Liver (tissue), 9 donors: Measurements from ENCODE around the gene KRTAP1-3. TPM values are rescaled to one million over a fixed set of nuclear protein-coding genes. Genes with fewer than 3 reads are reported as not detected.
"Not testable (repeated sequence)": the region's sequence is repeated elsewhere in the genome, so short reads cannot be mapped to it uniquely, and the experiment has no call there.

Experiments
- DNase-seq: peaks from one replicate; pipeline ENCODE4 v3.0.0-alpha.2; 2017; ENCODE audit warnings: low spot score
- H3K27ac ChIP-seq, 2 donors: one replicate each; pipeline ENCODE4 v1.7.0; 2013; ENCODE audit warnings: inconsistent platforms in 2 of 2, low read length in 2 of 2, control low read depth in 1 of 2, low read depth in 1 of 2, mild to moderate bottlenecking in 1 of 2
- H3K27me3 ChIP-seq, 4 donors: one replicate each; pipeline versions ENCODE4 v1.6.1 to v1.7.0; 2013; ENCODE audit warnings: low read length in 3 of 4, inconsistent platforms in 1 of 4, mild to moderate bottlenecking in 1 of 4, moderate library complexity in 1 of 4; ENCODE audit not compliant: control insufficient read depth in 4 of 4, insufficient read depth in 4 of 4
- H3K36me3 ChIP-seq, 4 donors: one replicate each; pipeline versions ENCODE4 v1.6.1 to v1.7.0; 2013; ENCODE audit warnings: low read length in 3 of 4, mild to moderate bottlenecking in 3 of 4, low read depth in 1 of 4, moderate library complexity in 1 of 4; ENCODE audit not compliant: control insufficient read depth in 4 of 4, insufficient read depth in 3 of 4
- H3K4me1 ChIP-seq, 4 donors: one replicate each; pipeline versions ENCODE4 v1.6.1 to v1.7.0; 2013; ENCODE audit warnings: low read length in 3 of 4, mild to moderate bottlenecking in 3 of 4, moderate library complexity in 1 of 4; ENCODE audit not compliant: control insufficient read depth in 4 of 4, insufficient read depth in 4 of 4
- H3K4me3 ChIP-seq, 3 donors: one replicate each; pipeline versions ENCODE4 v1.6.1 to v1.7.0; 2013; ENCODE audit warnings: low read length in 3 of 3, control low read depth in 1 of 3, low read depth in 1 of 3, mild to moderate bottlenecking in 1 of 3
- H3K9ac ChIP-seq, 2 donors: one replicate each; pipeline ENCODE4 v1.7.0; 2013; ENCODE audit warnings: low read length in 2 of 2, mild to moderate bottlenecking in 2 of 2, moderate library complexity in 2 of 2, control low read depth in 1 of 2, low read depth in 1 of 2
- H3K9me3 ChIP-seq, 4 donors: one replicate each; pipeline versions ENCODE4 v1.6.1 to v1.7.0; 2013; ENCODE audit warnings: low read length in 3 of 4; ENCODE audit not compliant: control insufficient read depth in 4 of 4
- FOXA1 ChIP-seq: IDR thresholded peaks from 2 replicates; pipeline ENCODE4 v1.6.1; 2016; ENCODE audit warnings: antibody characterized with exemption
- GABPA ChIP-seq, 2 donors: IDR thresholded peaks in 1 of 2; conservative IDR thresholded peaks in 1 of 2; 2 replicates each; pipeline ENCODE4 v1.6.1; 2016; ENCODE audit warnings: antibody characterized with exemption in 2 of 2, mild to moderate bottlenecking in 1 of 2, moderate library complexity in 1 of 2
- HNF4A ChIP-seq, 2 donors: conservative IDR thresholded peaks; 2 replicates each; pipeline ENCODE4 v1.6.1; 2016; ENCODE audit warnings: antibody characterized with exemption in 2 of 2, mild to moderate bottlenecking in 2 of 2
- HNF4G ChIP-seq: IDR thresholded peaks from 2 replicates; pipeline ENCODE4 v1.6.1; 2016; ENCODE audit warnings: antibody characterized with exemption
- JUND ChIP-seq, 2 donors: IDR thresholded peaks; 2 replicates each; pipeline ENCODE4 v1.6.1; 2016; ENCODE audit warnings: antibody characterized with exemption in 2 of 2
- NR2F2 ChIP-seq: IDR thresholded peaks from 2 replicates; pipeline ENCODE4 v1.6.1; 2016; ENCODE audit warnings: antibody characterized with exemption
- RXRA ChIP-seq, 2 donors: IDR thresholded peaks; 2 replicates each; pipeline ENCODE4 v1.6.1; 2017 to 2018; ENCODE audit warnings: antibody characterized with exemption in 2 of 2, mild to moderate bottlenecking in 1 of 2
- TAF1 ChIP-seq: conservative IDR thresholded peaks from 2 replicates; pipeline ENCODE4 v1.6.1; 2016; ENCODE audit warnings: antibody characterized with exemption, mild to moderate bottlenecking
- YY1 ChIP-seq: IDR thresholded peaks from 2 replicates; pipeline ENCODE4 v1.6.1; 2016; ENCODE audit warnings: antibody characterized with exemption, mild to moderate bottlenecking
- WGBS: extraction: QIAGEN DNeasy Blood & Tissue Kit; methylation state at CpG from one replicate; pipeline ENCODE4 v1.1.7; 2013; 5-methylcytosine and 5-hydroxymethylcytosine counted together
- polyA plus RNA-seq, 2 donors: library from polyadenylated mRNA; stranded (reverse) in 1 of 2; unstranded in 1 of 2; fragments of 200-250 nt in 1 of 2; fragments of >200 nt in 1 of 2; fragmentation: Nextera tagmentation in 1 of 2; extraction: Ambion mirVana in 1 of 2; gene quantifications; one replicate each; pipeline versions ENCODE4 v1.2.1 to v1.2.3, GENCODE V29; 2013 to 2015
- total RNA-seq, 2 donors: library from RNA; depleted of rRNA; stranded (reverse); fragments of >200 nt; gene quantifications; one replicate each; pipeline ENCODE4 v1.2.3, GENCODE V29; 2014
- TF ChIP-seq, protein P1 (sequence below): IDR thresholded peaks from 2 replicates; pipeline ENCODE4 v1.6.1; 2016; ENCODE audit warnings: antibody characterized with exemption
- TF ChIP-seq, protein P2 (sequence below): IDR thresholded peaks from 2 replicates; pipeline ENCODE4 v1.6.1; 2016; ENCODE audit warnings: antibody characterized with exemption, mild to moderate bottlenecking
- donor health status: healthy.
- donor health status: healthy.
- donor health status: healthy.
- donor health status: healthy.
- donor health status: healthy.

The KRTAP1-3 gene
- total and polyA plus RNA-seq, 4 donors = not detected

DNA sequence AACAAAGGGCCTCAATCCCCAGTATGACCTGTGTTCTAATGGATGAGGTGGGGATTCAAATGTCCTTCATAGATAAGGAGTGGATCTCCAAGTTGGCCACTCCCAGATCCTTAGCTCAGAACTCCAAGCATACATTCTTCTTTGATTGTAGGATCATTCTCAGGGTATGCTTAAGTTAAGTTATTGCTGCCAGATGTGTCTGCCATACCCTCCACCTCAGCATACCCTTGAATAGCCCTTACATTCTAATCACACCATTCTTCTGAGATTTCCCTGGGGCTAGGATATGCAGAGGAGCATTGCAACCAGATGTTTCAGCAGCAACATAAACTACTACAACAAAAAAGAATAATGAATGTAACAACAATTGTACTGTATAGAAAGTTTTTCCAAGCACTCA lies 32.6 kb upstream of the KRTAP1-3 start:
- no peaks in the 10 kb centered on the region for H3K36me3 ChIP-seq

DNA sequence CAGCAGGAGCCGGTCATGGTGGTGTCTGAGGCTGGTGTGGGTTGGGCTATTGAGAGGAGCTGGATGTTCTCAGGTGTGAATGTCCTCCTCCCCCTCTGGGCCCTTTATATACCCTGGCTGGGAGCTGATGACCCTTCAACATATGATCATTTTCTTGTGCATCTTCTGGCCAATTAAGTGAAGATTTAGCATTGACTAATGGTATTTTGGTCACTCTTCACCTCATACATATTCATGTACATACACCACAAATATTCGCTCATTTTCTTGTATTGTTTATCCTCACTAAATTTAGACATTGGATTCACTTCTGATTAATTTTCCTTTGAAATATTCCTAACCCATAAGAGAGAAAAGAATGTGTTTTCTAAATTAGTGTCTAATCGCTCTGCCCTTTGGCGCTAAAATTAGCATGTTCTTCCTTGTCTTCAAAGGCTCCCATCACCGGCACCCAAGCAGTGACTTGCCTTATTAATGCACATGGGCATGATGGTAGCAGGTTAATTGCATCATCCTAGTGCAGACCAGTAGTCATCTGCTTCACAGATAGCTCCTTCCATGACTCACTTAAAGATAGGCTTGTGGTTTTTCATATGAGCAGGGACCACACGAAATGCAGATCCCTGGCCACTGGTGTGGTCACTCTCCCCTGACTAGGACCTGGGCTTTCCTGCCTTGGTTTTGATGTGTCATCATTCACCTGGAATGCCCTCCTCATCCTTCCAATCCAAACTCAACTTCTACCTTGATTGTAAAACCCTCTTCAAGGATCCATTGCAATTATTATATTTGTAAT lies 31.4 kb upstream of the KRTAP1-3 start, which contains the start of gene KRTAP2-4:
TSS of gene KRTAP2-4 (minus strand) at position 51 of the 796 bp plus-strand sequence. CDS start at position 17, 34 bp downstream.
- Histone ChIP-seq H3K36me3 (no peaks in the 10 kb centered on the region), H3K9ac (no peak within 1 kb of the TSS), H3K27ac (no peak within 1 kb of the TSS), H3K9me3 (no peaks in the 10 kb centered on the region), H3K4me3 (no peak within 1 kb of the TSS), H3K27me3 (peaks cover 0 to 3% (median 0%) of the 10 kb centered on the region in 4 donors), H3K4me1 (no peaks in the 10 kb centered on the region)
- DNase-seq = no peak
- TF ChIP-seq NR2F2 = no peak
- no peak for TF ChIP-seq YY1
- no peak for TF ChIP-seq HNF4A (conservative IDR thresholded peaks at IDR 0.05)
- no peak for TF ChIP-seq TAF1
- TF ChIP-seq JUND (IDR thresholded peaks at IDR 0.05) = no peak
- 88% methylated on average over 6 of the region's 6 CpGs for WGBS

More for the DNA sequence above, 32.6 kb upstream of the KRTAP1-3 start:
- H3K9me3 ChIP-seq = no peaks in the 10 kb centered on the region
- H3K4me1 ChIP-seq = no peaks in the 10 kb centered on the region
- no peak overlapping the region for H3K4me3 ChIP-seq
- no peak overlapping the region for H3K27ac ChIP-seq
- H3K9ac ChIP-seq = no peak overlapping the region
- TF ChIP-seq, protein P1, sequence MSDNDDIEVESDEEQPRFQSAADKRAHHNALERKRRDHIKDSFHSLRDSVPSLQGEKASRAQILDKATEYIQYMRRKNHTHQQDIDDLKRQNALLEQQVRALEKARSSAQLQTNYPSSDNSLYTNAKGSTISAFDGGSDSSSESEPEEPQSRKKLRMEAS = no peak
- TF ChIP-seq RXRA (IDR thresholded peaks at IDR 0.05) = no peak
- TF ChIP-seq HNF4G = no peak
- no peak for TF ChIP-seq GABPA (IDR thresholded peaks at IDR 0.05 in 1 of 2, conservative IDR thresholded peaks at IDR 0.05 in 1 of 2)
- TF ChIP-seq TAF1 = no peak
- TF ChIP-seq, protein P2, sequence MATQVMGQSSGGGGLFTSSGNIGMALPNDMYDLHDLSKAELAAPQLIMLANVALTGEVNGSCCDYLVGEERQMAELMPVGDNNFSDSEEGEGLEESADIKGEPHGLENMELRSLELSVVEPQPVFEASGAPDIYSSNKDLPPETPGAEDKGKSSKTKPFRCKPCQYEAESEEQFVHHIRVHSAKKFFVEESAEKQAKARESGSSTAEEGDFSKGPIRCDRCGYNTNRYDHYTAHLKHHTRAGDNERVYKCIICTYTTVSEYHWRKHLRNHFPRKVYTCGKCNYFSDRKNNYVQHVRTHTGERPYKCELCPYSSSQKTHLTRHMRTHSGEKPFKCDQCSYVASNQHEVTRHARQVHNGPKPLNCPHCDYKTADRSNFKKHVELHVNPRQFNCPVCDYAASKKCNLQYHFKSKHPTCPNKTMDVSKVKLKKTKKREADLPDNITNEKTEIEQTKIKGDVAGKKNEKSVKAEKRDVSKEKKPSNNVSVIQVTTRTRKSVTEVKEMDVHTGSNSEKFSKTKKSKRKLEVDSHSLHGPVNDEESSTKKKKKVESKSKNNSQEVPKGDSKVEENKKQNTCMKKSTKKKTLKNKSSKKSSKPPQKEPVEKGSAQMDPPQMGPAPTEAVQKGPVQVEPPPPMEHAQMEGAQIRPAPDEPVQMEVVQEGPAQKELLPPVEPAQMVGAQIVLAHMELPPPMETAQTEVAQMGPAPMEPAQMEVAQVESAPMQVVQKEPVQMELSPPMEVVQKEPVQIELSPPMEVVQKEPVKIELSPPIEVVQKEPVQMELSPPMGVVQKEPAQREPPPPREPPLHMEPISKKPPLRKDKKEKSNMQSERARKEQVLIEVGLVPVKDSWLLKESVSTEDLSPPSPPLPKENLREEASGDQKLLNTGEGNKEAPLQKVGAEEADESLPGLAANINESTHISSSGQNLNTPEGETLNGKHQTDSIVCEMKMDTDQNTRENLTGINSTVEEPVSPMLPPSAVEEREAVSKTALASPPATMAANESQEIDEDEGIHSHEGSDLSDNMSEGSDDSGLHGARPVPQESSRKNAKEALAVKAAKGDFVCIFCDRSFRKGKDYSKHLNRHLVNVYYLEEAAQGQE = no peak
- TF ChIP-seq NR2F2 = no peak
- TF ChIP-seq FOXA1 = no peak
- H3K27me3 ChIP-seq = no peaks in the 10 kb centered on the region
- DNase-seq = no peak

DNA sequence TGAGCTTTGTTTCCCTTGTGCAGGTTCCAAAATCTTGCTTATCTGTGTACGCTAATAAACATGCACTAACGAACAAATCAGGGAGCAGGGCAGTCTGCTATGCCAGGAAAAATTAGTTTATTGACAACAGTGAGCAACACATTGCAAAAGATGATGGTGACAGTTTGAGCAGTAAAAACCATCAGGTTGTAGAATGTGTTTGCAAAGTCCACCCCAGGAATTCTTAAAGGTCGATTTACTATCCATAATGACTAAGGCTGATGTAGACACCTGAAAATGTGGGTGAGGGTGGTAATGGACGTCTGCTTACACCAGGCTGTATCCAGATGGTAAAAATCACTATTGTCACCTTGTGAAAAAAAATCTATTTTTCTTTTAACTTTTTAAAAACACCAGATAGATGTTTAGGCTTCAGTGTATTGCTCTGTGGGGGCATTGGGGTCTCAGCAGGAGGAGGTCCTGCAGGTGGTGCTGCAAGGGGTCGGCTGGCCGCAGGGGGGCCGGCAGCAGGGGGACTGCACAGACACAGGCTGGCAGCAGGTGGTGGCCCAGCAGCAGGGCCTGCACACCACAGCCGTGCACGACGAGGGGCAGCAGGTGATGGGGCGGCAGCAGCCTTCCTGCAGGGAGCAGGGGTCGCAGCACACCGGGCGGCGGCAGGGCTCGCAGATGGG lies 30.5 kb upstream of the KRTAP1-3 start:
- not testable (repeated sequence) for H3K4me3 ChIP-seq, H3K27me3 ChIP-seq, H3K36me3 ChIP-seq, H3K9ac ChIP-seq, H3K4me1 ChIP-seq, H3K9me3 ChIP-seq, DNase-seq, H3K27ac ChIP-seq
- 63% methylated on average over 7 of the region's 16 CpGs for WGBS
